Loucy (cell line): ENCODE data around the gene ZNF134.
A peak's percentile ranks its signal among the peaks of the same experiment; 100 is the strongest.

Source experiments
- H2AFZ ChIP-seq: fragments of 200-600 bp; sonication (generic); 2 replicates; pipeline ENCODE4 v1.6.0; 2016; ENCODE audit warnings: antibody characterized with exemption, mild to moderate bottlenecking, low read length, moderate library complexity
- H3F3A ChIP-seq: fragments of 200-600 bp; 2 replicates; pipeline ENCODE4 v1.6.0; 2016; ENCODE audit warnings: antibody characterized with exemption, low read depth, mild to moderate bottlenecking
- H3K27me3 ChIP-seq: fragments of 200-600 bp; sonication (generic); 2 replicates; pipeline ENCODE4 v1.6.1; 2014; ENCODE audit warnings: low read length, mild to moderate bottlenecking; ENCODE audit not compliant: insufficient read depth, poor library complexity, severe bottlenecking
- H3K36me3 ChIP-seq: fragments of 200-600 bp; sonication (generic); 2 replicates; pipeline ENCODE4 v1.6.1; 2016; ENCODE audit warnings: low read length; ENCODE audit not compliant: insufficient read depth
- H3K4me1 ChIP-seq: fragments of 200-600 bp; sonication (generic); 2 replicates; pipeline ENCODE4 v1.5.1; 2014; ENCODE audit warnings: low read length, mild to moderate bottlenecking; ENCODE audit not compliant: insufficient read depth, poor library complexity, severe bottlenecking
- H3K4me2 ChIP-seq: fragments of 200-600 bp; sonication (generic); 2 replicates; pipeline ENCODE4 v1.6.0; 2014; ENCODE audit warnings: antibody characterized with exemption, low read length, low read depth, mild to moderate bottlenecking; ENCODE audit not compliant: poor library complexity, severe bottlenecking
- H3K4me3 ChIP-seq: fragments of 200-600 bp; sonication (generic); 2 replicates; pipeline ENCODE4 v1.5.1; 2014; ENCODE audit warnings: low read length, mild to moderate bottlenecking, mixed read lengths; ENCODE audit not compliant: poor library complexity, severe bottlenecking
- H3K79me2 ChIP-seq: fragments of 200-600 bp; sonication (generic); 2 replicates; pipeline ENCODE4 v1.6.1; 2014; ENCODE audit warnings: low read length; ENCODE audit not compliant: insufficient read depth
- H3K9ac ChIP-seq: fragments of 200-600 bp; sonication (generic); 2 replicates; pipeline ENCODE4 v1.6.0; 2014; ENCODE audit warnings: mild to moderate bottlenecking, low read depth, low read length, moderate library complexity; ENCODE audit not compliant: poor library complexity, severe bottlenecking
- H3K9me2 ChIP-seq: fragments of 200-600 bp; sonication (generic); replicated peaks from 2 replicates; pipeline ENCODE4 v1.6.1; 2016; ENCODE audit warnings: low read depth, low read length, mixed read lengths
- H3K9me3 ChIP-seq: fragments of 200-600 bp; sonication (generic); 2 replicates; pipeline ENCODE4 v1.6.1; 2014; ENCODE audit warnings: mild to moderate bottlenecking, antibody characterized with exemption, low read length, low read depth; ENCODE audit not compliant: insufficient read depth
- H4K20me1 ChIP-seq: fragments of 200-600 bp; sonication (generic); 2 replicates; pipeline ENCODE4 v1.6.0; 2014; ENCODE audit warnings: antibody characterized with exemption, low read length, mild to moderate bottlenecking; ENCODE audit not compliant: insufficient read depth, poor library complexity, severe bottlenecking
- CTCF ChIP-seq: fragments of 200-600 bp; sonication (generic); conservative IDR thresholded peaks from 2 replicates; pipeline ENCODE4 v1.5.1; 2014; ENCODE audit warnings: mild to moderate bottlenecking, antibody characterized with exemption, low read length
- EZH2phosphoT487 ChIP-seq: fragments of 200-600 bp; IDR thresholded peaks from 2 replicates; pipeline ENCODE4 v1.6.1; 2018; ENCODE audit warnings: antibody characterized with exemption, mild to moderate bottlenecking, moderate library complexity, borderline replicate concordance

The ZNF134 gene

GRCh38 chr19:57583104-57583520 lies 30.9 kb upstream of the ZNF134 start:
- H3K79me2 ChIP-seq, result peaks cover 37% of the 10 kb centered on the region
- no peaks in the 10 kb centered on the region for H3K27me3 ChIP-seq
- no peaks in the 10 kb centered on the region for H3K9me2 ChIP-seq
- peaks cover 12% of the 10 kb centered on the region; the same call in 1 of the 2 replicates for H3K36me3 ChIP-seq
- peaks cover 4% of the 10 kb centered on the region; the same call in 1 of the 2 replicates for H3K9me3 ChIP-seq
- H4K20me1 ChIP-seq, result no peaks in the 10 kb centered on the region
- peak overlapping the region; percentile 88 for H3K4me3 ChIP-seq
- peak overlapping the region; percentile 93; the same call in 1 of the 2 replicates for H2AFZ ChIP-seq
- peak overlapping the region; percentile 99 for H3K4me2 ChIP-seq
- TF ChIP-seq CTCF (no peak), EZH2phosphoT487 (no peak)
- H3K4me1 ChIP-seq, result peaks cover 21% of the 10 kb centered on the region
- no peaks in the 10 kb centered on the region for H3F3A ChIP-seq
- H3K9ac ChIP-seq, result no peak overlapping the region

DNA sequence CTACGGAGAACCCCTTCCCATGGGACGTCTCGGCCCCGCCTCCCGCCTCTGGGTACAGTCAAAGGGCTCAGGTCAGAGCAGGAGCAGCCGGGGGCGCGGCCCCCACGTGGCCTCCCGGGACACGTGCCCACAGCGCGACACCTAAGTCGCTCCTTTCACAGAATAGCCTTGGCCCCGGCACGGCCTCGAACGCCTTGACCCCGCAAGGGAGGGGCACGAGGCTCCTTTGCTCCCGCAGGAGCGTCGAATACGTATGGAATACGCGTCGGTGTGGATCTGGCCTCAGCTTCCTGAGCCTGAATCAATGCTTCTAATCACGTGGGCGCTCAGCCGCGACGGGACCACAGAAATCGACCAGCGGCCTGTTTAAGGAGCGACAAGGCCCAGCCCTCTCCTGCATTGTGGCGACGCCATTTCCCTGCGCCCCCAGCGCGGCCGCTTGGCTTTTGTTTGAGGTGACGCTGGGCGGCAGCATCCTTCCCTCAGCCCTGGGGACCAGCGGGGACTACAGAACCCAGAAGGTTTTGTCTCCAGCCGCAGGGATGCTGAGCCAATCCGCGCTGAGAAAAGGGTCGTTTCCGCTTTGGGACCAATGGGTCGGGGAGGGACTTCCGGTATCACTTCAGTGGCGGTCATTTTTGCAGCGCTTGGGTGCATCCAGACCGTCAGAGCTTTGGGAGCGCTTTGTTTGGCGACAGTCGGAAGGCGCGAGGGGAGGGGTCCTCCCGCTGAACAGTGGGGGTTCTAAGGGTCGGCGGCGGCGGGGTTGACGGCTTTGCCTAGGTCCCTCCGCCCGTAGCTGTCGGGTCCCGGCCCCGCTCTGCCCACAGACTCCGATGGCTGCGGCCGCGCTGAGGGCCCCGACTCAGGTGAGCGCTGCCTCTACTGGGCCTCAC lies 30.3 kb upstream of the ZNF134 start, which contains the start of gene ZIK1:
TSS of gene ZIK1 (plus strand) at position 625 of the 896 bp plus-strand sequence. CDS start at position 837, 212 bp downstream.
- H3K36me3 ChIP-seq, result peaks cover 18% of the 10 kb centered on the region; the same call in 1 of the 2 replicates
- peak within 1 kb of the TSS; percentile 79 for H3K9ac ChIP-seq
- H4K20me1 ChIP-seq, result no peaks in the 10 kb centered on the region
- H2AFZ ChIP-seq, result peak within 1 kb of the TSS; percentile 93
- H3K9me3 ChIP-seq, result peaks cover 4% of the 10 kb centered on the region; the same call in 1 of the 2 replicates
- peak within 1 kb of the TSS; percentile 99 for H3K4me2 ChIP-seq
- no peaks in the 10 kb centered on the region for H3K27me3 ChIP-seq
- no peaks in the 10 kb centered on the region for H3F3A ChIP-seq
- peak within 1 kb of the TSS; percentile 88 for H3K4me3 ChIP-seq
- TF ChIP-seq CTCF, result peak; percentile 42; the same call in 1 of the 2 replicates
- TF ChIP-seq EZH2phosphoT487, result no peak
- H3K9me2 ChIP-seq, result no peaks in the 10 kb centered on the region
- peaks cover 36% of the 10 kb centered on the region for H3K79me2 ChIP-seq
- peaks cover 18% of the 10 kb centered on the region for H3K4me1 ChIP-seq

GRCh38 chr19:57587529-57587928 lies 26.5 kb upstream of the ZNF134 start:
- peaks cover 46% of the 10 kb centered on the region for H3K36me3 ChIP-seq
- H3K9ac ChIP-seq, result no peak overlapping the region
- peaks cover 35% of the 10 kb centered on the region; the same call in 1 of the 2 replicates for H3K9me3 ChIP-seq
- H3K4me1 ChIP-seq, result peaks cover 10% of the 10 kb centered on the region
- H3F3A ChIP-seq, result no peaks in the 10 kb centered on the region
- H4K20me1 ChIP-seq, result no peaks in the 10 kb centered on the region
- H3K4me3 ChIP-seq, result no peak overlapping the region
- no peak overlapping the region for H3K4me2 ChIP-seq
- peaks cover 36% of the 10 kb centered on the region for H3K79me2 ChIP-seq
- H2AFZ ChIP-seq, result no peak overlapping the region
- TF ChIP-seq CTCF, result no peak
- H3K9me2 ChIP-seq, result no peaks in the 10 kb centered on the region
- no peaks in the 10 kb centered on the region for H3K27me3 ChIP-seq
